ENCODE results near the gene IL13RA1.
"Not testable (repeated sequence)": the region's sequence is repeated elsewhere in the genome, so short reads cannot be mapped to it uniquely, and the experiment has no call there.

IL13RA1 gene

DNA sequence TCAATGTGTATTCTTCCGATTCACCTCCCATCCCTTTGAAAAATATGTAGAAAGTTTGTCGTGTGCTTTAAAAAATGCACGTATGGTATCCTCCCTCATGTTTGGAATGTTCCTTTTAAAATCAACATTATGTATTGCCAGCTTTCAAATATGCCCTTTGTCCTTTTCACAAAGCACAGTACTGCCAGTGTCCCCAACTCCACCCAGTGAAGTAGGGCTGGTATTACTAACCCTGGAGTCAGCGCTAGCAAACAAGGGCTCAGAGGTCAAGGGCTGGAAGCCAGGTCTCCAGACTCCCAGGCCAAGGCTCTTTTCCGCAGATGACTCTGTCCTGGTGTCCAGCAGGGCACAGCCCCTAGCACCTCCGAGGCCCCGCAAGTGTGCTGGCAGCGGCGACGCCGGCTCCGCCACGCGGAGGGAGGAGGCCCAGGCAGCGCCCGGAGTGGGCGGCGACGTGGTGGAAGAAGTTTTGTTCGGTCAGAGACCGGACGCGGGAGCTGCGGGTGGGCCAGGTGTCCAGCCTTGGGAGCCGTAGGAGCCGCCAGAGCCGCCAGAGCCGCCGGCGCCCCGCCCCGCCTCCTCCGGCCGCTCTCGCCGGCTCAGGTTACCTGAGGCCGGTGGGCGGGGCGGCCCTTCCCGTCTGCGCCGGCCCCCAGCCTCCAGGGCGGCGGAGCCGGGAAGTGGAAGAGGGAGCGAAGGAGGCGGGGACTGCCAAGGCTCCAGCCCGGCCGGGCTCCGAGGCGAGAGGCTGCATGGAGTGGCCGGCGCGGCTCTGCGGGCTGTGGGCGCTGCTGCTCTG lies at the start of gene IL13RA1:
Gene IL13RA1 (plus strand): TSS at position 720 of the 799 bp plus-strand sequence. CDS start 33 bp downstream, at position 753.
- no peak for DNase-seq

DNA sequence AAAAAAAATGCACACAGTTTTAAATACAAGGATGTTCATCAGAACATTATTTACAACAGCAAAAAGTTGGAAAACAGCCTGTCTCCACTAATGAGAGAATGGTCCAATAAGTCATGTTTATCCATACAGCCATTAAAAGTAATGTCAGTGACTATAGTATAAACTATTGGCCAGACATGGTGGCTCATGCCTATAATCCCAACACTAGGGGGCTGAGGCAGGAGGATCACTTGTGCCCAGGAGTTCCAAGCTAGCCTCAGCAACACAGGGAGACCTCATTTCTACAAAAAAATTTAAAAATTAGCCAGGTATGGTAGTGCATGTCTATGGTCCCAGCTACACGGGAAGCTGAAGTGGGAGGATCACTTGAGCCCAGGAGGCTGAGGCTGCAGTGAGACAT lies 48.1 kb upstream of the IL13RA1 start:
- DNase-seq: no peak

DNA sequence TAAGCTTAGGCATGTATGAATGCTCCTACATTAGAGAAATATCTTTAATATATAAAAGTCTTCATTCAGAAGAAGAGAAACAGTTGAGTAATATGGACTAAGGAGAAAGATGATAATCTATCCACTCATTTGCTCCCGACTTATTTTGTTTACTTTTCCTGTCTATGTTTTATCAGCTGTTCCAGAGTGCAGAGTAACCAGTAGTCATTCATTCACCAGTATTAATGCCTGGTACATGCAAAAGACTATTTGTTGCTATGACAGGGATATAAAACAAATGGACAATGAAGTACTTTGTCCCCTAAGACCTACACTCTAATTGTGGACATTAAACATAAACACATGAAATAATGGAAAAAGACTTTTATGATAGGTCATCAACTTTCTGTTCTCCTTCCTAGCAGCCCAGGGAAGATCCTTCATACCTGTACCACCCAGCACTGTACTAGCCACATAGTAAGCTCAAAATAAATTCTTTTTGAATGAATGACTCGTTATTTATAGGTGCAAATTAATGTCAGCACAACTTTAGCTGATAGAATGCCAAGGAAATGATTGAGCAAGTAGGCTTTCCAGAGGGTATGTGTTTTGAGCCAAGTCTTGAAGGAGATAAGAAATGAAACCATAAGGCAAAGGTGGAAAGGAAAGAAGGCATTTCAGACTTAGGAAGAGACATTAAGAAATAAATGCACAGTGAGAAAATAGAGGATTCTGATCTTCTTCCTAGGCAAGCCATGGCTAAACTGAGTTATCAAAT lies 45.0 kb upstream of the IL13RA1 start:
- DNase-seq: no peak

DNA sequence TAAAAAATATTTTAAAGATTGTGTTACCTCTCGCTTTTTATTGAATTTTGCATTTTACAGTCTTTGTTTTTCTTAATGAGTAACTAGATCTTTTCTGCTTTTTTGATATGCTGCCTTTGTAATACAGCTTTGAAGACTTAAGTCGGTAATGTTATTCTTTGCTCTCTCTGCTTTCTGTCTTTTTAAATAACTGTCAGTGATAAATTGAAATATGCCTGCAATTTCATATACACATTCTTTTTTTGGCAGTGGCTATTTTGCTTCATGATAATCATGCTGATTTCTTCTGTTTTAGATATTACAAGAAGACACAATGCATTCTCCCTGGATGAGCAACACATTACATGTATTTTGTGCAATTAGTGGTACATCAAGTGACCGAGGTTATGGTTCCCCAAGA lies 42.0 kb upstream of the IL13RA1 start:
- no peak for DNase-seq

DNA sequence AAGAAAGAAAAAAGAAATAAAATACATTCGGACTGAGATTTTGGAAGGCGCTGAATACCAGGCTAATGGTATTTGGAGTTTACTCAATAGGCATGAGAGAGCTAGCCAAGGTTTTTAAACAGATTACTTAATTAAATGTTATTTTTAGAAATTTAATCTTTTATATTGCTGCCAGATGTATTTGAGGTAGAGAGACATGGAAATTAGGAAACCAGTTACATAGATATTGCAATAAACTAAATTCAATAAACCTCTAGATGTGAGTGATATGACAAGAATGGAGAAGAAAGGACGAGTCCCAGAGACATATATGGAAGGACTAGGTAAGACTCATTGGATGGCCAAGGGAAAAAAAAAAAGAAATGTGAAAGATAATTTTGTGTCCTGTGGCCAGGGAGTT lies 38.5 kb upstream of the IL13RA1 start:
- DNase-seq: no peak

- DNase-seq: no peak
These were observed 33.6 kb upstream of the IL13RA1 start for GRCh38 chrX:118693843-118694242.

GRCh38 chrX:118694638-118695037 lies 32.8 kb upstream of the IL13RA1 start:
- no peak for DNase-seq

DNA sequence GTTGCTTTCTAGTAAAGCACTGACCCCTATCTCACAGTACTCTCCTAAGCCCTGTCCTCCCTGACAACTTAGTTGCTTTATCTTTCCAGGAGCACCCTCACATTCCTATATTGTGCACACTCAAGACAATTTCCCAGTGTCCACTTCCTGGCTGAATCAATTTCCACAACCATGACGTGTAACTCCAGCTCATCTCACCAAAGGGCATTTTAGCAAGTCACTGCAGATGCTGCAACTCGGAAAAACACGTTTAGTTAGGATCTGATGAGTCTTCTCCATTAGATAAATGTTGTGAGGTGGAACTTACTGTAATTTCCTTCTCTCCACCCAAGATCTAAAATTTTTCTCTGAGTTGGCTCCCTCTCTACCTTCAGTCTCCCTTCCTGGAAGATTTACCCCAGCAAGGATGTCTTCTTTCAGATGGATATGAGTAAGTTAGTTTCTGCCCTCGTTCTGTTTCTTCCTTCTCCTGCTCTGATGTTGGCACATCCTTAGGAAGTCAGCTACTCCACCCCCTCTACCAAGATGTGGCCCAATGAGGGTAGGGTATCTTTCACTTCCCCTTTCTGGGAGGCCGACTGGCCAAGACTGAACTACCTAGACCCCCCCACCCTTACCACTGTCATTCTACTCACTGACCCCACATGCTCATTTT lies 28.8 kb upstream of the IL13RA1 start:
- DNase-seq: no peak

GRCh38 chrX:118702741-118703140 lies 24.7 kb upstream of the IL13RA1 start:
- no peak for DNase-seq

DNA sequence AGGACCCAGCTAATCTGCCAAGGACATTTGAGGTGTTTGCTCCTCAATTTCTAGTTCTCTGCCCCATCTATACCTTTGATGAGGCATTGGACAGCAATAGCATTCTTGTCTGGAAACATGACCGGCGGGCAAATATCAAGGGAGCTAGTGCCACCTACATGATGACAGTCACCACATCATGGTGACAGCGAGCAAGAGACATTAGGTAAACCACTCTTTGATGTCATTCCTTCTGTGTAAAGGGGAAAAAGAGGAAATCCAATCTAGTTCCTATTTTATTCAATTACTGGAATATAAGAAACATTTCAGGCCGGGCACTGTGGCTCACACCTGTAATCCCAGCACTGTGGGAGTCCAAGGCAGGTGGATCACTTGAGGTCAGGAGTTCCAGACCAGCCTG lies 20.7 kb upstream of the IL13RA1 start:
- no peak for DNase-seq

GRCh38 chrX:118714521-118714920 lies 12.9 kb upstream of the IL13RA1 start:
- DNase-seq: no peak

DNA sequence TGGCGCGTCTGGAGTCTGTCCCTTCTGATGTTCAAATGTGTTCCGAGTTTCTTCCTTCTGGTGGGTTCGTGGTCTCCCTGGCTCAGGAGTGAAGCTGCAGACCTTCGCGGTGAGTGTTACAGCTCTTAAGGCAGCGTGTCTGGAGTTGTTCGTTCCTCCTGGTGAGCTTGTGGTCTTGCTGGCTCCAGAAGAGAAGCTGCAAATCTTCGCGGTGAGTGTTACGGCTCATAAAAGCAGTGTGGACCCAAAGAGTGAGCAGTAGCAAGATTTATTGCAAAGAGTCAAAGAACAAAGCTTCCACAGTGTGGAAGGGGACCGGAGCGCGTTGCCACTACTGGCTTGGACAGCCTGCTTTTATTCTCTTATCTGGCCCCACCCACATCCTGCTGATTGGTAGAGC lies 11.5 kb upstream of the IL13RA1 start:
- DNase-seq: not testable (repeated sequence)

DNA sequence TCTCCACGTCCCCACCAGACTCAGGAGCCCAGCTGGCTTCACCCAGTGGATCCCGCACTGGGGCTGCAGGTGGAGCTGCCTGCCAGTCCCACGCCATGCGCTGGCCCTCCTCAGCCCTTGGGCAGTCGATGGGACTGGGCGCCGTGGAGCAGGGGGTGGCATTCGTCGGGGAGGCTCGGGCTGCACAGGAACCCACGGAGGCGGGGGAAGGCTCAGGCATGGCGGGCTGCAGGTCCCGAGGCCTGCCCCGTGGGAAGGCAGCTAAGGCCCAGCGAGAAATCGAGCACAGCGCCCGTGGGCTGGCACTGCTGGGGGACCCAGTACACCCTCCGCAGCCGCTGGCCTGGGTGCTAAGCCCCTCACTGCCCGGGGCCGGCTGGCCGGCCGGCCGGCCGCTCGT lies 10.6 kb upstream of the IL13RA1 start:
- not testable (repeated sequence) for DNase-seq

DNA sequence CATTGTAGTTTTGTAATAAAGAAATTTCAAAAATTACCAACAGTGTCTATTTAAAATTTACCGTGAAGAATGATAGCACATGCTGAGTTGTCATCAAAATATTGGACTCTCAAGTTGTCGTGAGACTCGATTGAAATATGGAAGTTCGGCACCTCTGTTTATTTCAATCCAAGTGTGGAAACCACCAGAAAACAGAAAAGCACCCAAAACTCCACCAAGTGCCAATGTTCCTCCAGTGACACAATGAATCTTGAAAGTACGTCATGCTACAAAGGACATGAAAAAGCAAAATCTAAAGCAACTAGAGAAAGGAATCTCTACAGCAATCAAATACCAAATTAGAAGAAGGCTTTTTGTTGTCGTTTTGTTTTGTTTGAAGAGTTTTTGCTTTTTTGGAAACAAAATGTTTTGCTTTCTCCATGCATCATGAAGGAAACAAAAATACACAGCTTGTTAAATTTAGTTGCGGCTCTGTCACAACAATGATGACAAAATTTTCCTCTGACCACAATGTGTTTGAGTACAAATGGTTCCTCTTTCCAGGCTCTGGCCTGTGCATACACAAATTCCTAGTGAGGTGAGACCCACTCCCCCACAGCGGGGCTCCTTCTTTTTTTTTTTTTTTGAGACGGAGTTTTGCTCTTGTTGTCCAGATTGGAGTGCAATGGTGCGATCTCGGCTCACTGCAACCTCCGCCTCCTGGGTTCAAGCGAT lies 9.6 kb upstream of the IL13RA1 start:
- DNase-seq: no peak

DNA sequence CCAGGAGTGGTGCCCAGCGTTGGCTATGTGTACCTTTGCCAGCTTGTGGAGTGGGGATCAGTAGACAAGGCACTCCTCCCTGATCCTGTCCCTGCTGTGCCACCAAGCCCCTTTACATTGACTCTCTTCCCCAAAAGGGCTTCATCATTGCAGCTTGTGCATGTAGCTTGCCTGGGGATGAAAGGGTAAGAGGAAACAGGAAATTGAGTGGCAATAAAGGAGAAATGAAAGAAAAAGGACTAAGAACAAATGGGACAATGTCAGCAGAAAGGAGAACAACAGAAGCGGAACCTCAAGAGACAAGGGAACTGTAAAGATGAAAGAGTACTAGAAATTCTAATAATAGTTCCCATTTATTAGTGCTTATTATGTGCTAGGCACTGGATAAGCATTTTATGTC lies 8.7 kb upstream of the IL13RA1 start:
- no peak for DNase-seq

GRCh38 chrX:118720058-118720707 lies 7.2 kb upstream of the IL13RA1 start:
- DNase-seq: no peak

GRCh38 chrX:118723376-118723775 lies 4.0 kb upstream of the IL13RA1 start:
- no peak for DNase-seq

- DNase-seq: no peak
These were observed 3.0 kb upstream of the IL13RA1 start for GRCh38 chrX:118724365-118724764.

DNA sequence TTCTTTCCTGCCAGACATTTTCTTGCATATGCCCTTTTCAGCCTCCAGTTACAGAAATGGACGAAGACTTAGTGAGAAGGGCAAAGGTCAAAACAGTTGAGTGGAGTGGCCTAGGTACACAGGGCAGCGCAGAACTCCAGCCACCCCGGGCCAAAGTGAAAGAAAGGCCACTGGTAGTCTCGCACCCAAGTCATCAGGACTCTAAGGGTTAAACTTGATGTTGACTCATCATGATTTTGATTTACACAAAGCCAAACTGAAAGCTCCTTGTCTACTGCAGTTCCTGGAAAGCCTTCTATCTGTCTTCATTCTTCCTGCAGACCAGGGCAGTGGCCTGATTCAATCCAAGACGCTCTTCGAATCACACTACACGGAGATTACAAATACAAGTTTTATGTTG lies 2.6 kb upstream of the IL13RA1 start:
- DNase-seq: no peak

- DNase-seq: no peak
These were observed 1.0 kb upstream of the IL13RA1 start for GRCh38 chrX:118726396-118726795.

GRCh38 chrX:118727686-118728339 lies 407 bp downstream of the IL13RA1 start:
- no peak for DNase-seq

GRCh38 chrX:118729042-118729652 lies 1.7 kb downstream of the IL13RA1 start:
- DNase-seq: no peak

All from activated effector memory CD4-positive, alpha-beta T cell treated with Interleukin-2 at 50 U/mL for 16 hours (primary cell).